Ishikawa (cell line): ENCODE results near the gene SPATA31D3.

ENCODE experiments used
- EP300 ChIP-seq: IDR thresholded peaks from 2 replicates; pipeline ENCODE4 v1.6.1; 2012; ENCODE audit warnings: borderline replicate concordance
- RAD21 ChIP-seq: IDR thresholded peaks from 2 replicates; pipeline ENCODE4 v1.6.1; 2012; ENCODE audit warnings: low read depth
- TAF1 ChIP-seq: IDR thresholded peaks from 2 replicates; pipeline ENCODE4 v1.6.1; 2012; ENCODE audit warnings: low read depth, mild to moderate bottlenecking
- TCF12 ChIP-seq: IDR thresholded peaks from 2 replicates; pipeline ENCODE4 v1.6.1; 2012; ENCODE audit warnings: low read depth
- TF ChIP-seq, protein P1 (sequence below): IDR thresholded peaks from 2 replicates; pipeline ENCODE4 v1.6.1; 2012

DNA sequence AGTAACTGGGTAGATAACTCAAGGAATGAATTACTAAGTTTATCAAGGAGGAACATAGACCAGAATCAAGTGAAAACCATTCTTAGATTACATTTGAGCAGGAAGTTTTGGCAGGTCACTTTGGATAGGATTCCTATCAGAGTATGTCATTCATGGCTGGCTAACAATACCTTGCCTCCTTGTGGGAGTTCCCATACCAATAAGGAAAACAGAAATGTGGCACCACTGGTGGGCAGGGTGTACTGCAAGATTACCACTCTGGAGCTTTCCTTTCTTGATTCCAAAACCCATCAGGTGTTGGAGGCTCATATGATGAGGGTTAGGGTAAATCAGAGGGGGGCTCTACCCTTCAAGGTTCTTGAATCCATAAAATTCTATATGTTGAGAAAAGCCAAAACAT lies 26.7 kb downstream of the SPATA31D3 start:
- TF ChIP-seq TAF1 (no peak), RAD21 (no peak), EP300 (no peak), TCF12 (no peak)
- TF ChIP-seq, protein P1, sequence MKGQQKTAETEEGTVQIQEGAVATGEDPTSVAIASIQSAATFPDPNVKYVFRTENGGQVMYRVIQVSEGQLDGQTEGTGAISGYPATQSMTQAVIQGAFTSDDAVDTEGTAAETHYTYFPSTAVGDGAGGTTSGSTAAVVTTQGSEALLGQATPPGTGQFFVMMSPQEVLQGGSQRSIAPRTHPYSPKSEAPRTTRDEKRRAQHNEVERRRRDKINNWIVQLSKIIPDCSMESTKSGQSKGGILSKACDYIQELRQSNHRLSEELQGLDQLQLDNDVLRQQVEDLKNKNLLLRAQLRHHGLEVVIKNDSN: no peak
